K562 (cell line): ENCODE data around the gene GDF7. TPM values are rescaled to one million over a fixed set of nuclear protein-coding genes. Genes with fewer than 3 reads are reported as not detected.

Source experiments
- SLC30A9 ChIP-seq: fragments of 250-450 bp; sonication (Bioruptor Pico); IDR thresholded peaks from 2 replicates; pipeline ENCODE4 v1.8.0; 2022; ENCODE audit warnings: mild to moderate bottlenecking, moderate library complexity
- TAL1 ChIP-seq: fragments of 450-650 bp; IDR thresholded peaks from 2 replicates; pipeline ENCODE4 v1.6.1; 2016; ENCODE audit warnings: mild to moderate bottlenecking
- polyA plus RNA-seq, 8 experiments: library from polyadenylated mRNA; depleted of rRNA in 4 of 8; stranded (reverse) in 5 of 8; unstranded in 3 of 8; fragments of >200 nt; fragmentation: Nextera tagmentation in 2 of 8; fragmentation: Illumina TruSeq in 1 of 8; extraction: Ambion mirVana in 2 of 8; extraction: Trizol in 1 of 8; gene quantifications; 2 replicates each; pipeline versions ENCODE4 v1.2.1 to v1.2.3, GENCODE V29; 2011 to 2014; ENCODE audit warnings: inconsistent platforms in 1 of 8, missing spikeins in 1 of 8
- total RNA-seq, 7 experiments: library from RNA; depleted of rRNA in 6 of 7; stranded (reverse); fragments of >200 nt in 6 of 7; fragmentation: Illumina TruSeq in 2 of 7; extraction: Trizol in 2 of 7; gene quantifications; 2 replicates each; pipeline versions ENCODE4 v1.2.1 to v1.2.3, GENCODE V29; 2011 to 2021; ENCODE audit warnings: low replicate concordance in 1 of 7
- TF ChIP-seq, protein P1 (sequence below): fragments of 150-350 bp; conservative IDR thresholded peaks from 2 replicates; pipeline ENCODE4 v1.6.1; 2014; ENCODE audit warnings: low read length
- TF ChIP-seq, protein P2 (sequence below): fragments of 250-450 bp; sonication (Bioruptor Pico); IDR thresholded peaks from 2 replicates; pipeline ENCODE4 v1.5.1; 2021; ENCODE audit warnings: mild to moderate bottlenecking

GDF7 gene
- total and polyA plus RNA-seq, 9 of the 15 experiments (the other 6 are each of a cell fraction or from before 2014, with no cell fraction given), result 0.01 TPM; not detected in 7

DNA sequence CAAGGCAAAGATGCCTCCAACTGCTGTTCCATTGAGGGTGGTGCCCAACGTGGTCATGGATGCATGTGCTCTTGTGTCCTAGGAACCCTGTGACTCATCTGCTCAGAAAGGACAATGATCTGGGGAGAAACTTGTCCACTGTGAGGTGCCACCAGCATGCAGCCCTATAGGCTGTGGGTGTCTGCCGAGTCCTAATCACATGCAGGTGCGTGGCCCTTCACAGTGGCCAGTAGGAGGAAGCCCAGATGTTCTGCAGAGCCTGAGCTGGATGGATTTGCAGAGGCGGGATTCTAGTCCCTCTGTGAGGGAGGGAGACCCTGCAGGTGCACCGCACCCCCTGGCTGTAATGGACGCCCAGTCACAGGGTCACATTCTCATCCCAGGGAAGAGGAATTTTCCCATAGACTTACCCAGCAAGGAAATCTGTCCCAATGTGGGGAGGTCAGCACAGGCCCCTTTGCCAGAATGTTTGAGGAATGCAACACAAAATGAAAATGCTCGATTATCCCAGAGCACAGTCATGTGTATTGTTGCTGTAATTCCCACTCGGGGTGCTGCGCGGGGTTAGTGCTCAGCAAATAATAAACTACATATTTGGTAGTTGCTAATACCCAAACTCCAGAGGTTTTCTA is 13.9 kb downstream of the GDF7 start (continued):
- TF ChIP-seq, protein P1, sequence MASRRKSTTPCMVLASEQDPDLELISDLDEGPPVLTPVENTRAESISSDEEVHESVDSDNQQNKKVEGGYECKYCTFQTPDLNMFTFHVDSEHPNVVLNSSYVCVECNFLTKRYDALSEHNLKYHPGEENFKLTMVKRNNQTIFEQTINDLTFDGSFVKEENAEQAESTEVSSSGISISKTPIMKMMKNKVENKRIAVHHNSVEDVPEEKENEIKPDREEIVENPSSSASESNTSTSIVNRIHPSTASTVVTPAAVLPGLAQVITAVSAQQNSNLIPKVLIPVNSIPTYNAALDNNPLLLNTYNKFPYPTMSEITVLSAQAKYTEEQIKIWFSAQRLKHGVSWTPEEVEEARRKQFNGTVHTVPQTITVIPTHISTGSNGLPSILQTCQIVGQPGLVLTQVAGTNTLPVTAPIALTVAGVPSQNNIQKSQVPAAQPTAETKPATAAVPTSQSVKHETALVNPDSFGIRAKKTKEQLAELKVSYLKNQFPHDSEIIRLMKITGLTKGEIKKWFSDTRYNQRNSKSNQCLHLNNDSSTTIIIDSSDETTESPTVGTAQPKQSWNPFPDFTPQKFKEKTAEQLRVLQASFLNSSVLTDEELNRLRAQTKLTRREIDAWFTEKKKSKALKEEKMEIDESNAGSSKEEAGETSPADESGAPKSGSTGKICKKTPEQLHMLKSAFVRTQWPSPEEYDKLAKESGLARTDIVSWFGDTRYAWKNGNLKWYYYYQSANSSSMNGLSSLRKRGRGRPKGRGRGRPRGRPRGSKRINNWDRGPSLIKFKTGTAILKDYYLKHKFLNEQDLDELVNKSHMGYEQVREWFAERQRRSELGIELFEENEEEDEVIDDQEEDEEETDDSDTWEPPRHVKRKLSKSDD, result no peak
- TF ChIP-seq TAL1 (no peak), SLC30A9 (CRISPR knock-in tag) (no peak)
- TF ChIP-seq, protein P2, sequence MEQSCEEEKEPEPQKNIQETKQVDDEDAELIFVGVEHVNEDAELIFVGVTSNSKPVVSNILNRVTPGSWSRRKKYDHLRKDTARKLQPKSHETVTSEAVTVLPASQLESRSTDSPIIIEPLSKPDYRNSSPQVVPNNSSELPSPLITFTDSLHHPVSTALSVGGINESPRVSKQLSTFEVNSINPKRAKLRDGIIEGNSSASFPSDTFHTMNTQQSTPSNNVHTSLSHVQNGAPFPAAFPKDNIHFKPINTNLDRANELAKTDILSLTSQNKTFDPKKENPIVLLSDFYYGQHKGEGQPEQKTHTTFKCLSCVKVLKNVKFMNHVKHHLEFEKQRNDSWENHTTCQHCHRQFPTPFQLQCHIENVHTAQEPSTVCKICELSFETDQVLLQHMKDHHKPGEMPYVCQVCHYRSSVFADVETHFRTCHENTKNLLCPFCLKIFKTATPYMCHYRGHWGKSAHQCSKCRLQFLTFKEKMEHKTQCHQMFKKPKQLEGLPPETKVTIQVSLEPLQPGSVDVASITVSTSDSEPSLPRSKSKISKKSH (CRISPR knock-in tag), result no peak
